Keratinocyte (primary cell): ENCODE data around the gene MYBPC3.

Source experiments
- CTCF ChIP-seq, 3 experiments: IDR thresholded peaks in 1 of 3; conservative IDR thresholded peaks in 1 of 3; optimal IDR thresholded peaks in 1 of 3; 2 replicates in 2 of 3; 3 replicates in 1 of 3; pipeline versions ENCODE3 to v1.5.1; 2011; ENCODE audit warnings: low read length in 3 of 3, mild to moderate bottlenecking in 3 of 3, moderate library complexity in 2 of 3, control low read depth in 1 of 3, inconsistent platforms in 1 of 3; ENCODE audit not compliant: insufficient read depth in 2 of 3; ENCODE audit errors: extremely low read depth in 1 of 3
- EZH2 ChIP-seq: IDR thresholded peaks from one replicate; pipeline ENCODE4 v1.6.1; 2012; ENCODE audit warnings: inconsistent platforms, mild to moderate bottlenecking, low read length, moderate library complexity

- TF ChIP-seq CTCF (optimal IDR thresholded peaks at IDR 0.05 in 1 of 3, IDR thresholded peaks at IDR 0.05 in 1 of 3, conservative IDR thresholded peaks at IDR 0.05 in 1 of 3; ENCODE audit: extremely low read depth in 1 of 3, insufficient read depth in 2 of 3, low read length in 3 of 3) (no peak), EZH2 (no peak)
Observed at GRCh38 chr11:47395223-47396048, 42.9 kb upstream of the MYBPC3 start.
